HepG2 (cell line): ENCODE results near the gene SMTNL2.

Source experiments
- CBX5 ChIP-seq: sonication (generic); formaldehyde crosslinking; IDR thresholded peaks from 2 replicates; pipeline ENCODE4 v1.4.0; 2020; ENCODE audit warnings: missing genetic modification reagents, borderline replicate concordance
- CREB1 ChIP-seq, 2 experiments: fragments of 450-650 bp in 1 of 2; IDR thresholded peaks; 2 replicates each; pipeline ENCODE4 v1.6.1; 2016 to 2017; ENCODE audit warnings: control low read depth in 1 of 2, mild to moderate bottlenecking in 1 of 2, missing compliant biosample characterization in 1 of 2, missing genetic modification characterization in 1 of 2
- DR1 ChIP-seq: sonication (generic); formaldehyde crosslinking; IDR thresholded peaks from 2 replicates; pipeline ENCODE4 v1.8.0; 2021; ENCODE audit warnings: mild to moderate bottlenecking, missing genetic modification reagents, inconsistent platforms
- ETV6 ChIP-seq: sonication (generic); formaldehyde crosslinking; conservative IDR thresholded peaks from 2 replicates; pipeline ENCODE4 v1.4.0; 2020; ENCODE audit warnings: missing genetic modification reagents
- SATB2 ChIP-seq: sonication (generic); formaldehyde crosslinking; IDR thresholded peaks from 2 replicates; pipeline ENCODE4 v1.5.0; 2020; ENCODE audit warnings: missing genetic modification reagents
- SIN3A ChIP-seq: IDR thresholded peaks from 2 replicates; pipeline ENCODE4 v1.6.1; 2011; ENCODE audit warnings: low read depth, mild to moderate bottlenecking, control low read depth, low read length, borderline replicate concordance
- SP1 ChIP-seq, 2 experiments: fragments of 450-650 bp in 1 of 2; sonication (generic) in 1 of 2; formaldehyde crosslinking in 1 of 2; IDR thresholded peaks; 2 replicates each; pipeline versions ENCODE4 v1.4.0 to v1.6.1; 2016 to 2020; ENCODE audit warnings: missing genetic modification reagents in 1 of 2
- TF ChIP-seq, protein P1 (sequence below): sonication (generic); formaldehyde crosslinking; IDR thresholded peaks from 2 replicates; pipeline ENCODE4 v1.5.0; 2020; ENCODE audit warnings: mild to moderate bottlenecking, missing genetic modification reagents, moderate library complexity
- TF ChIP-seq, protein P2 (sequence below): sonication (generic); formaldehyde crosslinking; IDR thresholded peaks from 2 replicates; pipeline ENCODE4 v1.5.0; 2020; ENCODE audit warnings: missing genetic modification reagents
- TF ChIP-seq, protein P3 (sequence below): sonication (generic); formaldehyde crosslinking; conservative IDR thresholded peaks from 2 replicates; pipeline ENCODE4 v1.8.0; 2022; ENCODE audit warnings: low read depth, missing genetic modification reagents
- TF ChIP-seq, protein P4 (sequence below): sonication (generic); formaldehyde crosslinking; IDR thresholded peaks from 2 replicates; pipeline ENCODE4 v1.5.1; 2020; ENCODE audit warnings: mild to moderate bottlenecking, moderate library complexity, missing genetic modification reagents

DNA sequence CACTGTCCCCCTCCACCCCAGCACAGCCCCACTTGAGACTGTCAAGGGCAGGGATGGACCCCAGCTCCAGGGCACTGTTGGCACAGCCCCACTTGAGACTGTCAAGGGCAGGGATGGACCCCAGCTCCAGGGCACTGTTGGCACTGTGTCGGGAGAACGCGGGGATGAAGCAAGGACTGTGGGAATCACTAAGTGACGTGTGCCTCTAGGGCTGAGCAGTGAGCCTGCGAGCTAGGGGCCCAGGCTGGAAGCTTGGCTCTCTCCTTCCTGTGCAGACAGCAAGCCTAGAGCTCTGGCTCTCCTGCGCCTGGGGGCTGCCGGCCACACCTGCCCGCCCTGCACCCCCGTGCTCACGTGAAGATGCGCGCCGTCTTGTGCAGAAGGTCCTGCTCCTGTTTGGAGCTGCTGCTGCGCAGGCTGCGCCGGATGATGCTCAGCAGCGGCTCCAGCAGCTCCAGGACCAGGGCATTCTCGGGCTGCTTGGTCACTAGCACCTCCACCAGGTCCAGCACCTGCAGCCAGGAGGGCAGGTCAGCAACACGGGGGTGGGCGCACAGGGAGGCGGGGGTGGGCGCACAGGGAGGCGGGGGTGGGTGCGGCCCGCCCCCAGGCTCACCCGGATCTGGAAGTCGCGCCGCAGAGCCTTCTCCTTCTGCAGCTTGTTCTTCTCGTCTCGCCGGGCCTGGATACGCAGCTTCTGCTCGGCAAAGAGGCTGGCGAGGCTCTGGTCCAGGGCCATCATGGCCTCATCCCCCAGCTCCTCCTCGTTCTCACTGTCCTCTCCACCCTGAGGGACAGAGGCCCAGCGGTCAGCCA is 40.0 kb upstream of the SMTNL2 start:
- TF ChIP-seq CBX5 (CRISPR knock-in tag) = no peak
- no peak for TF ChIP-seq DR1
- TF ChIP-seq ETV6 (CRISPR knock-in tag) = no peak
- TF ChIP-seq, protein P1, sequence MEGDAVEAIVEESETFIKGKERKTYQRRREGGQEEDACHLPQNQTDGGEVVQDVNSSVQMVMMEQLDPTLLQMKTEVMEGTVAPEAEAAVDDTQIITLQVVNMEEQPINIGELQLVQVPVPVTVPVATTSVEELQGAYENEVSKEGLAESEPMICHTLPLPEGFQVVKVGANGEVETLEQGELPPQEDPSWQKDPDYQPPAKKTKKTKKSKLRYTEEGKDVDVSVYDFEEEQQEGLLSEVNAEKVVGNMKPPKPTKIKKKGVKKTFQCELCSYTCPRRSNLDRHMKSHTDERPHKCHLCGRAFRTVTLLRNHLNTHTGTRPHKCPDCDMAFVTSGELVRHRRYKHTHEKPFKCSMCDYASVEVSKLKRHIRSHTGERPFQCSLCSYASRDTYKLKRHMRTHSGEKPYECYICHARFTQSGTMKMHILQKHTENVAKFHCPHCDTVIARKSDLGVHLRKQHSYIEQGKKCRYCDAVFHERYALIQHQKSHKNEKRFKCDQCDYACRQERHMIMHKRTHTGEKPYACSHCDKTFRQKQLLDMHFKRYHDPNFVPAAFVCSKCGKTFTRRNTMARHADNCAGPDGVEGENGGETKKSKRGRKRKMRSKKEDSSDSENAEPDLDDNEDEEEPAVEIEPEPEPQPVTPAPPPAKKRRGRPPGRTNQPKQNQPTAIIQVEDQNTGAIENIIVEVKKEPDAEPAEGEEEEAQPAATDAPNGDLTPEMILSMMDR (CRISPR knock-in tag) = no peak
- TF ChIP-seq, protein P2, sequence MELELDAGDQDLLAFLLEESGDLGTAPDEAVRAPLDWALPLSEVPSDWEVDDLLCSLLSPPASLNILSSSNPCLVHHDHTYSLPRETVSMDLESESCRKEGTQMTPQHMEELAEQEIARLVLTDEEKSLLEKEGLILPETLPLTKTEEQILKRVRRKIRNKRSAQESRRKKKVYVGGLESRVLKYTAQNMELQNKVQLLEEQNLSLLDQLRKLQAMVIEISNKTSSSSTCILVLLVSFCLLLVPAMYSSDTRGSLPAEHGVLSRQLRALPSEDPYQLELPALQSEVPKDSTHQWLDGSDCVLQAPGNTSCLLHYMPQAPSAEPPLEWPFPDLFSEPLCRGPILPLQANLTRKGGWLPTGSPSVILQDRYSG (CRISPR knock-in tag) = no peak
- TF ChIP-seq CREB1 (IDR thresholded peaks at IDR 0.05) = no peak
- TF ChIP-seq CREB1 (CRISPR knock-in tag; IDR thresholded peaks at IDR 0.05) = no peak
- TF ChIP-seq SIN3A = no peak
- no peak for TF ChIP-seq SATB2
- TF ChIP-seq, protein P3, sequence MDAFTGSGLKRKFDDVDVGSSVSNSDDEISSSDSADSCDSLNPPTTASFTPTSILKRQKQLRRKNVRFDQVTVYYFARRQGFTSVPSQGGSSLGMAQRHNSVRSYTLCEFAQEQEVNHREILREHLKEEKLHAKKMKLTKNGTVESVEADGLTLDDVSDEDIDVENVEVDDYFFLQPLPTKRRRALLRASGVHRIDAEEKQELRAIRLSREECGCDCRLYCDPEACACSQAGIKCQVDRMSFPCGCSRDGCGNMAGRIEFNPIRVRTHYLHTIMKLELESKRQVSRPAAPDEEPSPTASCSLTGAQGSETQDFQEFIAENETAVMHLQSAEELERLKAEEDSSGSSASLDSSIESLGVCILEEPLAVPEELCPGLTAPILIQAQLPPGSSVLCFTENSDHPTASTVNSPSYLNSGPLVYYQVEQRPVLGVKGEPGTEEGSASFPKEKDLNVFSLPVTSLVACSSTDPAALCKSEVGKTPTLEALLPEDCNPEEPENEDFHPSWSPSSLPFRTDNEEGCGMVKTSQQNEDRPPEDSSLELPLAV (CRISPR knock-in tag) = no peak
- no peak for TF ChIP-seq SP1 (IDR thresholded peaks at IDR 0.05)
- no peak for TF ChIP-seq SP1 (CRISPR knock-in tag; IDR thresholded peaks at IDR 0.05)
- TF ChIP-seq, protein P4, sequence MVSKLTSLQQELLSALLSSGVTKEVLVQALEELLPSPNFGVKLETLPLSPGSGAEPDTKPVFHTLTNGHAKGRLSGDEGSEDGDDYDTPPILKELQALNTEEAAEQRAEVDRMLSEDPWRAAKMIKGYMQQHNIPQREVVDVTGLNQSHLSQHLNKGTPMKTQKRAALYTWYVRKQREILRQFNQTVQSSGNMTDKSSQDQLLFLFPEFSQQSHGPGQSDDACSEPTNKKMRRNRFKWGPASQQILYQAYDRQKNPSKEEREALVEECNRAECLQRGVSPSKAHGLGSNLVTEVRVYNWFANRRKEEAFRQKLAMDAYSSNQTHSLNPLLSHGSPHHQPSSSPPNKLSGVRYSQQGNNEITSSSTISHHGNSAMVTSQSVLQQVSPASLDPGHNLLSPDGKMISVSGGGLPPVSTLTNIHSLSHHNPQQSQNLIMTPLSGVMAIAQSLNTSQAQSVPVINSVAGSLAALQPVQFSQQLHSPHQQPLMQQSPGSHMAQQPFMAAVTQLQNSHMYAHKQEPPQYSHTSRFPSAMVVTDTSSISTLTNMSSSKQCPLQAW (CRISPR knock-in tag) = no peak
